NCI-H146 treated with DMSO at 0.1 percent for 48 hours (cell line): ENCODE results near the gene YWHAQ.
"Not testable (repeated sequence)": the region's sequence is repeated elsewhere in the genome, so short reads cannot be mapped to it uniquely, and the experiment has no call there.

Source experiments
- DNase-seq: peaks from one replicate; lab custom pipeline; 2025; ENCODE audit not compliant: unreplicated experiment; lab: John Stamatoyannopoulos, UW

The YWHAQ gene

GRCh38 chr2:9552219-9553178 lies 78.3 kb downstream of the YWHAQ start:
- DNase-seq = no peak

GRCh38 chr2:9550859-9551391 lies 79.9 kb downstream of the YWHAQ start:
- not testable (repeated sequence) for DNase-seq

- DNase-seq = no peak
These were observed 81.4 kb downstream of the YWHAQ start for GRCh38 chr2:9549420-9549819.

- no peak for DNase-seq
These were observed 82.3 kb downstream of the YWHAQ start for GRCh38 chr2:9548506-9548905.

- no peak for DNase-seq
These were observed 83.4 kb downstream of the YWHAQ start for GRCh38 chr2:9547262-9547991.

- no peak for DNase-seq
These were observed 85.3 kb downstream of the YWHAQ start for GRCh38 chr2:9545502-9545901.

GRCh38 chr2:9543557-9543956 lies 87.2 kb downstream of the YWHAQ start:
- no peak for DNase-seq

GRCh38 chr2:9539531-9539930 lies 91.3 kb downstream of the YWHAQ start:
- no peak for DNase-seq

GRCh38 chr2:9538000-9538507 lies 92.7 kb downstream of the YWHAQ start:
- DNase-seq = no peak

GRCh38 chr2:9536504-9536903 lies 94.3 kb downstream of the YWHAQ start:
- DNase-seq = no peak

GRCh38 chr2:9535177-9535576 lies 95.6 kb downstream of the YWHAQ start:
- DNase-seq = no peak
